ENCODE data around the gene DDX18. TPM values are rescaled to one million over a fixed set of nuclear protein-coding genes. Genes with fewer than 3 reads are reported as not detected.

Gene DDX18
- 59.0 to 78.4 TPM (median 60.9 TPM) in 5 replicates for total RNA-seq (2022; extraction: Qiagen RNA extraction)

DNA sequence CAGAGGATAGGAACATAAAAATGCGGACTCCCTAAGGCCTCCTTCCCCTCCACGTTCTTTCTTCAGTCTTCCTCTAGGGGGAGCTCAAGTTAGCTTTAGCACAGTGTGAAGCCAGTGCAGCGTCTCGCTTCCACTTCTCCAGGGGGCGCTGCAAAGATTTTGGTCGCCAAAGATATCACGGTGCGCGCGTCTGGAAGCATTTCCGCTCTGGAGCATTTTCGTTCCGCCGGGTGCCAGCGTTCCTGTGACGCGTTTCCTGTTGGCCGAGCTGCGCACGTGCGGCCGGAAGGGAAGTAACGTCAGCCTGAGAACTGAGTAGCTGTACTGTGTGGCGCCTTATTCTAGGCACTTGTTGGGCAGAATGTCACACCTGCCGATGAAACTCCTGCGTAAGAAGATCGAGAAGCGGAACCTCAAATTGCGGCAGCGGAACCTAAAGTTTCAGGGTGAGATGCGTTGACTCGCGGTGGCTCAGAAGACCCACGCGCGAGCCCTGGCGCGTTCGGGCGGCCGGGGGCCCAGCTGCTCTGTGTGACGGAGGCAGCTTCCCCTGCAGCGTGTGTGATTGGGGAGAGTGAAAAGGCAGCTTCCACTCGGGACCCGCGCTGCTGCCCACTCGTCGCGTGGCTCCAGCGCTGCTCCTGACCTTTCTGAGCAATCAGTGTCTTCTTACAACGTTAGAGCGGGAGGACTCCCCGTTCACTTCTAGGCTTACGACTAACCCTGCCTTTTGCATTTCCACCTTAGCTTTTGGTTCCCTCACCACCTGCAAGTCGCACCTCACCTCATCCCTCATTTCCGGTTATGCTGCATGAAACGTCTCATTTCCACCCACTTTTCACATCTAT is at the start of gene DDX18:
Gene DDX18 (plus strand): TSS at position 275 of the 848 bp plus-strand sequence. CDS start 87 bp downstream, at position 362.

Other genes starting within 250 kb of the DDX18 start
- gene CCDC93, start 199.4 kb downstream of the DDX18 start, total RNA-seq (2022; extraction: Qiagen RNA extraction): 11.2 to 14.6 TPM (median 13.0 TPM) in 5 replicates

Data from A549 treated with AZD2906 at 1 μM for 4 hours (cell line).